Cardiac muscle cell (in vitro differentiated cells and primary cell): Measurements from ENCODE around the gene CMIP. TPM values are rescaled to one million over a fixed set of nuclear protein-coding genes. Genes with fewer than 3 reads are reported as not detected.

Experiments used
- DNase-seq, 2 donors: peaks; one replicate each; pipeline versions ENCODE4 v3.0.0 to v3.0.0-alpha.2; 2010 to 2017; ENCODE audit warnings: low read depth in 1 of 2, low spot score in 1 of 2
- H3K27ac ChIP-seq: fragments of 200-600 bp; sonication (generic); 2 replicates; pipeline ENCODE4 v1.5.1; 2016
- H3K27me3 ChIP-seq: fragments of 200-600 bp; sonication (generic); 2 replicates; pipeline ENCODE4 v1.6.0; 2016; ENCODE audit warnings: control low read depth
- H3K36me3 ChIP-seq: fragments of 200-600 bp; sonication (generic); 2 replicates; pipeline ENCODE4 v1.5.1; 2016; ENCODE audit warnings: control low read depth
- H3K4me1 ChIP-seq: fragments of 200-600 bp; sonication (generic); 2 replicates; pipeline ENCODE4 v1.8.1; 2017; ENCODE audit warnings: low read depth, mild to moderate bottlenecking, mixed run types
- H3K4me3 ChIP-seq: fragments of 200-600 bp; sonication (generic); 2 replicates; pipeline ENCODE4 v1.5.1; 2016; ENCODE audit warnings: mild to moderate bottlenecking
- H3K9me3 ChIP-seq: fragments of 200-600 bp; sonication (generic); 2 replicates; pipeline ENCODE4 v1.5.1; 2017; ENCODE audit warnings: low read depth, mild to moderate bottlenecking, control low read depth
- polyA plus RNA-seq: library from polyadenylated mRNA; unstranded; fragments of >200 nt; fragmentation: Nextera tagmentation; extraction: Ambion mirVana; gene quantifications from 2 replicates; pipeline ENCODE4 v1.2.1, GENCODE V29; 2016
- total RNA-seq: library from RNA; depleted of rRNA; stranded (reverse); fragments of >200 nt; gene quantifications from 2 replicates; pipeline ENCODE4 v1.2.3, GENCODE V29; 2016
- TF ChIP-seq, protein P1 (sequence below): IDR thresholded peaks from 2 replicates; pipeline ENCODE4 v1.5.1; 2012; ENCODE audit warnings: low read depth, mild to moderate bottlenecking, low read length

CMIP gene
- total and polyA plus RNA-seq, 2 experiments from 2014 or later = 1.8 to 22.2 TPM

GRCh38 chr16:81505011-81505661 is 60.5 kb downstream of the CMIP start:
- TF ChIP-seq, protein P1, sequence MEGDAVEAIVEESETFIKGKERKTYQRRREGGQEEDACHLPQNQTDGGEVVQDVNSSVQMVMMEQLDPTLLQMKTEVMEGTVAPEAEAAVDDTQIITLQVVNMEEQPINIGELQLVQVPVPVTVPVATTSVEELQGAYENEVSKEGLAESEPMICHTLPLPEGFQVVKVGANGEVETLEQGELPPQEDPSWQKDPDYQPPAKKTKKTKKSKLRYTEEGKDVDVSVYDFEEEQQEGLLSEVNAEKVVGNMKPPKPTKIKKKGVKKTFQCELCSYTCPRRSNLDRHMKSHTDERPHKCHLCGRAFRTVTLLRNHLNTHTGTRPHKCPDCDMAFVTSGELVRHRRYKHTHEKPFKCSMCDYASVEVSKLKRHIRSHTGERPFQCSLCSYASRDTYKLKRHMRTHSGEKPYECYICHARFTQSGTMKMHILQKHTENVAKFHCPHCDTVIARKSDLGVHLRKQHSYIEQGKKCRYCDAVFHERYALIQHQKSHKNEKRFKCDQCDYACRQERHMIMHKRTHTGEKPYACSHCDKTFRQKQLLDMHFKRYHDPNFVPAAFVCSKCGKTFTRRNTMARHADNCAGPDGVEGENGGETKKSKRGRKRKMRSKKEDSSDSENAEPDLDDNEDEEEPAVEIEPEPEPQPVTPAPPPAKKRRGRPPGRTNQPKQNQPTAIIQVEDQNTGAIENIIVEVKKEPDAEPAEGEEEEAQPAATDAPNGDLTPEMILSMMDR = no peak
- H3K4me3 ChIP-seq = no peak overlapping the region
- H3K27me3 ChIP-seq = no peaks in the 10 kb centered on the region
- peaks cover 3% of the 10 kb centered on the region for H3K4me1 ChIP-seq
- no peaks in the 10 kb centered on the region for H3K36me3 ChIP-seq
- no peaks in the 10 kb centered on the region for H3K9me3 ChIP-seq
- H3K27ac ChIP-seq = peak overlapping the region; percentile 28
- DNase-seq = no peak

DNA sequence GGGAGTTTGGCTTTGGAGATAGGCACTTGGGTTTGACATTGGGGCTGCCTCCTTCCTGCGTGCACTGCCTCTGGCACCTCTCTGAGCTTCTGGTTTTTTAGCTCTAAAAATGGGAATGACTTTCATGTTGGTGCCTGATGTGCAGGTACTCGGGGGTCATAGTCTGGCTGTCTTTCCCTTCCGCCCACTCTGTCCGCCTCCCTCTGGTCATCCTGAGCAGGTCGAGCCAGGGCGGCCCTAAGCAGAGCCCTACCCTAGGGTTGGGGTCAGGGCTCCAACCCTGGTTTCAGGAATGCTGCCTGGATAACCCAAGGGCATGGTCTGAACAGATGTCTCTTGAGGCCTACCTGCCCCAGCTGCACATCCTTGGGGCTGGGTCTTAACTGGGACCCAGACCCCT is 64.8 kb downstream of the CMIP start:
- no peaks in the 10 kb centered on the region for H3K27me3 ChIP-seq

DNA sequence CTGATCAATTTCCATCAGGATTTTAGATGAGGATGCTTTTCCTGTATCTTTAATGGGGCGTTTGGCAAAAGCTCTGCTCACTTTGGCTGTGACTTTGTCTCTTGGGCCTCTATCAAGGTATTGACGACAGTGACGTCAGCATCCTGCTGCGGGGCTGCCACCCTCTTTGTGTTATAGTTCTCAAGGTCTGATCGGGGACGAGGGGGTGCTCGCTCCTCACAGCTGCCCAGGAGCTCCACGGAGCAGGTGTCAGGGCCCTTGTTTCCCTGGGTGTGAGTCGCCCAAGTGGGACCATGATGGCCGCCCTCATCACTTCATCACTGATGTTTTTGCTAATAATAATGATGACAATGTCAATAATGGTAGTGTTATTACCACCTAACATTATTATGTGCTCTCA is 65.4 kb downstream of the CMIP start:
- TF ChIP-seq, protein P1 = no peak
- no peak overlapping the region for H3K4me3 ChIP-seq
- H3K4me1 ChIP-seq = peaks cover 8% of the 10 kb centered on the region
- H3K36me3 ChIP-seq = no peaks in the 10 kb centered on the region
- H3K27me3 ChIP-seq = no peaks in the 10 kb centered on the region
- DNase-seq = no peak
- H3K9me3 ChIP-seq = no peaks in the 10 kb centered on the region
- H3K27ac ChIP-seq = no peak overlapping the region

More for the DNA sequence above, 64.8 kb downstream of the CMIP start:
- DNase-seq = no peak
- Histone ChIP-seq H3K27ac (no peak overlapping the region), H3K36me3 (no peaks in the 10 kb centered on the region), H3K4me3 (no peak overlapping the region), H3K4me1 (peaks cover 8% of the 10 kb centered on the region), H3K9me3 (no peaks in the 10 kb centered on the region)
- TF ChIP-seq, protein P1 = no peak

- TF ChIP-seq, protein P1 = no peak
- no peaks in the 10 kb centered on the region for H3K27me3 ChIP-seq
- DNase-seq = peak in 1 of 2 donors; percentile 58
- no peak overlapping the region for H3K27ac ChIP-seq
- H3K36me3 ChIP-seq = no peaks in the 10 kb centered on the region
- H3K9me3 ChIP-seq = no peaks in the 10 kb centered on the region
- H3K4me1 ChIP-seq = peaks cover 8% of the 10 kb centered on the region
- H3K4me3 ChIP-seq = no peak overlapping the region
These were observed 66.8 kb downstream of the CMIP start for GRCh38 chr16:81511371-81511770.

DNA sequence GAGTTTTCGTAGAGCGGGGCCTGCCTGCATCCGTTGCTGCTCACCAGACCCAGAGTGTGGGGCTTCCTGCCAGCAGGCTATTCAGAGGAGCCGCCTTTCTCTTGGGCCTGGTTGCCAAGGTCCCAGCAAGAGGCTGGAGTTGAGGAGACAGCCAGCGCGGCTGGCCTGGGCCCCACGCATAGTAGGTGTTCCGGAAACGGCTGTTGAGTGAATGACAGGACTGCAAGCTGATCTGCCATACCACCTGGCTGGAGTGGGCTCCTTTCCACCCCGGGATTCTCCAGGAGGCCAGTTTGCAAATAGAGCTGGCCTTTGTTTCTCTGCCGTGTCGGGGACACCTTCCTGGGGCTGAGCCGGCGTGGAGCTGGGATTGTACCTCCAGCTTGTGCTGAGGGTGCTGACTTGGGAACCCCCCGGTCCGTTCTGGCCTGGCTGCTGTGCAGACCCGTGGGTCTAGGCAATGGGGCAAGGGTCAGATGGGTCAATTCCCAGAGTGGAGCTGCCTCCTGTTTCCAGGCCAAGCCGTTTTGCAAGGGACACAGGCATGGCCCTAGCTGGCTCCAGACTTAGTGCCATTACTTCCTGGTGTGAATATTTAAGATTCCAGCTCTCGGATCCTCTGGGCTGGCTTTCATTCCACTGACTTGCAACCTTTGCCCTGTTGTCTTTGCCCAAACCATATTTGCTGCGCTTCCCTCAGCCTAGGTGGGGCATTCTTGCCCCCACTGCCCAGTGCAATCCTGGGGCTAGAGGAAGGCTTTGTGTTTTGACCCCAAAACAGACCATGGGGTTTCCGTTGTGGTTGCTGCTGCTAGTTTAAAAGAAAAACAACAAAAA is 68.8 kb downstream of the CMIP start:
- Histone ChIP-seq H3K27ac (peak overlapping the region; percentile 77), H3K36me3 (no peaks in the 10 kb centered on the region), H3K4me3 (no peak overlapping the region), H3K27me3 (no peaks in the 10 kb centered on the region), H3K4me1 (peaks cover 8% of the 10 kb centered on the region), H3K9me3 (no peaks in the 10 kb centered on the region)
- TF ChIP-seq, protein P1 = no peak
- DNase-seq = peak; percentile 38 to 52
